Neural progenitor cell (in vitro differentiated cells): ENCODE measurements around the gene THSD4. TPM values are rescaled to one million over a fixed set of nuclear protein-coding genes. Genes with fewer than 3 reads are reported as not detected.

Experiments used
- DNase-seq: peaks from one replicate; pipeline ENCODE4 v3.0.0-alpha.2; 2016; ENCODE audit warnings: low spot score
- H2AFZ ChIP-seq: fragments of 200-600 bp; sonication (generic); replicated peaks from 2 replicates; pipeline ENCODE4 v1.6.1; 2016; ENCODE audit warnings: antibody characterized with exemption
- H3F3A ChIP-seq: fragments of 200-600 bp; sonication (generic); 2 replicates; pipeline ENCODE4 v1.6.1; 2016; ENCODE audit warnings: antibody characterized with exemption, low read depth
- H3K27ac ChIP-seq: fragments of 200-600 bp; sonication (generic); 2 replicates; pipeline ENCODE4 v1.5.1; 2016; ENCODE audit warnings: mild to moderate bottlenecking
- H3K27me3 ChIP-seq: fragments of 200-600 bp; sonication (generic); 2 replicates; pipeline ENCODE4 v1.6.1; 2016; ENCODE audit warnings: mild to moderate bottlenecking, moderate library complexity
- H3K36me3 ChIP-seq: fragments of 200-600 bp; sonication (generic); 2 replicates; pipeline ENCODE4 v1.5.1; 2016
- H3K4me1 ChIP-seq: fragments of 200-600 bp; sonication (generic); 2 replicates; pipeline ENCODE4 v1.6.1; 2016; ENCODE audit warnings: mixed run types
- H3K4me2 ChIP-seq: fragments of 200-600 bp; sonication (generic); 2 replicates; pipeline ENCODE4 v1.6.1; 2016
- H3K4me3 ChIP-seq: fragments of 200-600 bp; sonication (generic); 2 replicates; pipeline ENCODE4 v1.5.1; 2016
- H3K79me2 ChIP-seq: fragments of 200-600 bp; sonication (generic); 2 replicates; pipeline ENCODE4 v1.6.1; 2016; ENCODE audit warnings: low read depth
- H3K9ac ChIP-seq: fragments of 200-600 bp; sonication (generic); 2 replicates; pipeline ENCODE4 v1.6.1; 2016
- H3K9me3 ChIP-seq: fragments of 200-600 bp; sonication (generic); 2 replicates; pipeline ENCODE4 v1.5.1; 2016; ENCODE audit warnings: low read depth
- H4K20me1 ChIP-seq: fragments of 200-600 bp; sonication (generic); 2 replicates; pipeline ENCODE4 v1.6.1; 2016; ENCODE audit warnings: low read depth
- H3K27ac Mint-ChIP-seq: 3 replicates; pipeline ENCODE4 v1.8.0; 2021; ENCODE audit warnings: mixed read lengths
- H3K27me3 Mint-ChIP-seq: 2 replicates; pipeline ENCODE4 v1.8.0; 2022; ENCODE audit warnings: low read depth, mild to moderate bottlenecking, inconsistent platforms, moderate library complexity, mixed read lengths; ENCODE audit not compliant: insufficient read depth
- H3K36me3 Mint-ChIP-seq: 3 replicates; pipeline ENCODE4 v1.8.0; 2021; ENCODE audit warnings: mixed read lengths
- H3K4me1 Mint-ChIP-seq: 3 replicates; pipeline ENCODE4 v1.8.0; 2021; ENCODE audit warnings: mixed read lengths
- H3K4me3 Mint-ChIP-seq: 3 replicates; pipeline ENCODE4 v1.8.0; 2021; ENCODE audit warnings: mild to moderate bottlenecking, moderate library complexity, mixed read lengths
- H3K9me3 Mint-ChIP-seq: 3 replicates; pipeline ENCODE4 v1.8.0; 2020; ENCODE audit warnings: mixed read lengths
- EZH2 ChIP-seq: fragments of 200-600 bp; sonication (generic); IDR thresholded peaks from 2 replicates; pipeline ENCODE4 v1.6.1; 2017; ENCODE audit warnings: antibody characterized with exemption, mild to moderate bottlenecking, moderate library complexity
- EZH2phosphoT487 ChIP-seq: fragments of 200-600 bp; sonication (generic); IDR thresholded peaks from 2 replicates; pipeline ENCODE4 v1.6.1; 2017; ENCODE audit warnings: antibody characterized with exemption
- total RNA-seq: library from RNA; depleted of rRNA; stranded (reverse); fragments of >200 nt; gene quantifications from 2 replicates; pipeline ENCODE4 v1.2.3, GENCODE V29; 2015; ENCODE audit warnings: low replicate concordance
- TF ChIP-seq, protein P1 (sequence below): fragments of 200-600 bp; sonication (generic); IDR thresholded peaks from 2 replicates; pipeline ENCODE4 v1.5.1; 2017; ENCODE audit warnings: antibody characterized with exemption, mild to moderate bottlenecking

THSD4 gene
- total RNA-seq, 1 donor from 2014 or later = 2.4 TPM

GRCh38 chr15:71813723-71814470, 698.6 kb downstream of the THSD4 start:
- TF ChIP-seq, protein P1, sequence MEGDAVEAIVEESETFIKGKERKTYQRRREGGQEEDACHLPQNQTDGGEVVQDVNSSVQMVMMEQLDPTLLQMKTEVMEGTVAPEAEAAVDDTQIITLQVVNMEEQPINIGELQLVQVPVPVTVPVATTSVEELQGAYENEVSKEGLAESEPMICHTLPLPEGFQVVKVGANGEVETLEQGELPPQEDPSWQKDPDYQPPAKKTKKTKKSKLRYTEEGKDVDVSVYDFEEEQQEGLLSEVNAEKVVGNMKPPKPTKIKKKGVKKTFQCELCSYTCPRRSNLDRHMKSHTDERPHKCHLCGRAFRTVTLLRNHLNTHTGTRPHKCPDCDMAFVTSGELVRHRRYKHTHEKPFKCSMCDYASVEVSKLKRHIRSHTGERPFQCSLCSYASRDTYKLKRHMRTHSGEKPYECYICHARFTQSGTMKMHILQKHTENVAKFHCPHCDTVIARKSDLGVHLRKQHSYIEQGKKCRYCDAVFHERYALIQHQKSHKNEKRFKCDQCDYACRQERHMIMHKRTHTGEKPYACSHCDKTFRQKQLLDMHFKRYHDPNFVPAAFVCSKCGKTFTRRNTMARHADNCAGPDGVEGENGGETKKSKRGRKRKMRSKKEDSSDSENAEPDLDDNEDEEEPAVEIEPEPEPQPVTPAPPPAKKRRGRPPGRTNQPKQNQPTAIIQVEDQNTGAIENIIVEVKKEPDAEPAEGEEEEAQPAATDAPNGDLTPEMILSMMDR = no peak
- TF ChIP-seq EZH2 (no peak), EZH2phosphoT487 (no peak)
- H2AFZ ChIP-seq = no peak overlapping the region

GRCh38 chr15:71815301-71815700, 700.0 kb downstream of the THSD4 start:
- Histone ChIP-seq H3K4me1 (no peaks in the 10 kb centered on the region), H3K9ac (no peak overlapping the region), H3K36me3 (no peaks in the 10 kb centered on the region), H3K27ac (no peak overlapping the region), H3F3A (no peaks in the 10 kb centered on the region), H2AFZ (no peak overlapping the region), H3K79me2 (no peaks in the 10 kb centered on the region), H3K4me2 (no peak overlapping the region), H3K27me3 (no peaks in the 10 kb centered on the region), H3K4me3 (no peak overlapping the region), H4K20me1 (no peaks in the 10 kb centered on the region), H3K9me3 (no peaks in the 10 kb centered on the region)
- Mint-ChIP-seq H3K4me3 (no peak overlapping the region), H3K4me1 (peaks cover 2% of the 10 kb centered on the region), H3K36me3 (peaks cover 8% of the 10 kb centered on the region), H3K27me3 (peaks cover 4% of the 10 kb centered on the region), H3K9me3 (peaks cover 11% of the 10 kb centered on the region), H3K27ac (no peak overlapping the region)
- no peak for DNase-seq
- TF ChIP-seq EZH2phosphoT487 (no peak), EZH2 (no peak)
- TF ChIP-seq, protein P1 = no peak

More at GRCh38 chr15:71813723-71814470, 698.6 kb downstream of the THSD4 start:
- Histone ChIP-seq H3K27me3 (no peaks in the 10 kb centered on the region), H3K4me2 (no peak overlapping the region), H3K4me3 (no peak overlapping the region), H3F3A (no peaks in the 10 kb centered on the region), H3K27ac (no peak overlapping the region), H3K79me2 (no peaks in the 10 kb centered on the region), H3K36me3 (no peaks in the 10 kb centered on the region), H3K9me3 (no peaks in the 10 kb centered on the region), H4K20me1 (no peaks in the 10 kb centered on the region), H3K9ac (no peak overlapping the region), H3K4me1 (no peaks in the 10 kb centered on the region)
- H3K27me3 Mint-ChIP-seq = peaks cover 4% of the 10 kb centered on the region
- no peak overlapping the region for H3K4me3 Mint-ChIP-seq
- DNase-seq = no peak
- peaks cover 5% of the 10 kb centered on the region for H3K4me1 Mint-ChIP-seq
- H3K36me3 Mint-ChIP-seq = peaks cover 7% of the 10 kb centered on the region
- peaks cover 7% of the 10 kb centered on the region for H3K9me3 Mint-ChIP-seq
- no peak overlapping the region for H3K27ac Mint-ChIP-seq

DNA sequence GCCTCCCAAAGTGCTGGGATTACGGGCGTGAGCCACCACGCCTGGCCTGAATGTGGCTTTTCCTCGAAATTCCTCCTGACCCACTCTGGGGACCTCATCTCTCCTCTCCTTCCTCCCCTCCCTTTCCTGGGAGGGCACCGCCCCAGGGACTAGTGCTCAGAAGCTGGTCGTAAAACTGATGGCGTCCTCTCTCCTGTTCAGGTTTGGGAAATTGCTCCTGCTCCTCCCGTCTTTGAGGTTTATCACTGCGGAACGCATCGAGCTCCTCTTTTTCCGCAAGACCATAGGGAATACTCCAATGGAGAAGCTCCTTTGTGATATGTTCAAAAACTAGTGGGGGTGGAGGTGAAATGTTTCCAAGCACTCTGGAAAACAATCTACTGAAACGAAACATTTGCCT, 702.1 kb downstream of the THSD4 start:
- Histone ChIP-seq H3K79me2 (no peaks in the 10 kb centered on the region), H3K4me2 (no peak overlapping the region), H3K4me1 (no peaks in the 10 kb centered on the region), H2AFZ (no peak overlapping the region), H4K20me1 (no peaks in the 10 kb centered on the region), H3K36me3 (no peaks in the 10 kb centered on the region), H3K4me3 (no peak overlapping the region), H3K9ac (no peak overlapping the region), H3K27me3 (no peaks in the 10 kb centered on the region), H3K27ac (no peak overlapping the region), H3K9me3 (no peaks in the 10 kb centered on the region), H3F3A (no peaks in the 10 kb centered on the region)
- Mint-ChIP-seq H3K4me3 (no peak overlapping the region), H3K27ac (no peak overlapping the region), H3K4me1 (no peaks in the 10 kb centered on the region), H3K27me3 (peaks cover 2% of the 10 kb centered on the region), H3K9me3 (peaks cover 28% of the 10 kb centered on the region), H3K36me3 (peaks cover 20% of the 10 kb centered on the region)
- TF ChIP-seq EZH2phosphoT487 = no peak
- no peak for TF ChIP-seq EZH2
- TF ChIP-seq, protein P1 = no peak
- no peak for DNase-seq
